MCF 10A (cell line): ENCODE data around the gene LAMB3. TPM values are rescaled to one million over a fixed set of nuclear protein-coding genes. Genes with fewer than 3 reads are reported as not detected.

Experiments used
- BruUV-seq: library from RNA; stranded (reverse); fragments of 400-500 nt; replicated peaks from 2 replicates; lab custom pipeline; 2021; lab: Mats Ljungman, UMichigan
- CTCF ChIA-PET: fragments of 300-600 bp; sonication (Branson Sonifier 250); formaldehyde crosslinking; extraction: SDS; loops from one replicate; lab custom pipeline; 2021; ENCODE audit warnings: antibody characterized with exemption, inconsistent platforms; lab: Yijun Ruan, JAX
- POLR2A ChIA-PET: fragments of 300-600, 350-650 bp; sonication (Branson Sonifier 250); formaldehyde crosslinking; extraction: SDS; loops from one replicate; lab custom pipeline; 2020; ENCODE audit warnings: antibody characterized with exemption, inconsistent platforms; lab: Yijun Ruan, JAX
- DNase-seq: peaks from one replicate; pipeline ENCODE4 v3.0.0-alpha.2; 2018; ENCODE audit not compliant: unreplicated experiment
- H3K27ac Mint-ChIP-seq: one replicate; pipeline ENCODE4 v1.8.0; 2022; ENCODE audit warnings: mild to moderate bottlenecking, low read depth, mixed read lengths; ENCODE audit not compliant: unreplicated experiment
- H3K27me3 Mint-ChIP-seq: one replicate; pipeline ENCODE4 v1.8.0; 2022; ENCODE audit warnings: mixed read lengths; ENCODE audit not compliant: insufficient read depth, unreplicated experiment
- H3K36me3 Mint-ChIP-seq: one replicate; pipeline ENCODE4 v1.8.0; 2022; ENCODE audit warnings: mild to moderate bottlenecking, moderate library complexity, mixed read lengths; ENCODE audit not compliant: insufficient read depth, unreplicated experiment
- H3K4me1 Mint-ChIP-seq: one replicate; pipeline ENCODE4 v1.8.0; 2022; ENCODE audit warnings: mixed read lengths; ENCODE audit not compliant: insufficient read depth, unreplicated experiment
- H3K4me3 Mint-ChIP-seq: one replicate; pipeline ENCODE4 v1.8.0; 2022; ENCODE audit warnings: mild to moderate bottlenecking, moderate library complexity, mixed read lengths; ENCODE audit not compliant: unreplicated experiment
- H3K9me3 Mint-ChIP-seq: one replicate; pipeline ENCODE4 v1.8.0; 2022; ENCODE audit warnings: mixed read lengths; ENCODE audit not compliant: unreplicated experiment
- CTCF ChIP-seq: fragments of 200-600 bp; IDR thresholded peaks from one replicate; pipeline ENCODE4 v1.8.0; 2022; ENCODE audit warnings: antibody characterized with exemption, mild to moderate bottlenecking; ENCODE audit not compliant: unreplicated experiment
- intact Hi-C: fragments of 100-400 bp; cut with micrococcal nuclease; formaldehyde crosslinking; loops from 2 replicates; pipeline ENCODE4 v1.14.1; 2022
- total RNA-seq: library from RNA; stranded (reverse); gene quantifications from 2 replicates; pipeline ENCODE4 v1.2.3, GENCODE V29; 2022

The LAMB3 gene
- total RNA-seq, 1 experiment from 2014 or later = 1,572 TPM

DNA sequence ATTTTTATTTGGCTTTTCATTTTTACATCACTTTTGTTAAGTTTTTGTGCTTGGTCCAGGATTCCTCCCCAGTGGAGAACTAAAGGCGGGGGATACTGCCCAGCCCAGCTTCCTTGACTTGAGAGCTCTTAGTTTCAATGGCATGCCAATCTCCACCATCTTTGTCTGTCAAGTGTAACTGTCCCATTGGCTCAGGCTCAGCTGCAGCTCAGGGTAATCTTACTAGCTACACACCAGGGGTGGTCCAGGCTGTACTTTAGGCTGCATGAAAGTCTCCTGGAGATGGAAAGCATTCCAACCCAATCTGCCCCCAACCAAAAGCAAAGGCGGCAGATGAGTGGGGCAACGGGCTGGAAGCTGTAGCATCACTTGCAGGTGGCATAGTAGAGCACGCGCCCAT is 37.3 kb downstream of the LAMB3 start:
- H3K4me3 Mint-ChIP-seq = no peak overlapping the region
- intact Hi-C loops = no loop called here
- H3K27me3 Mint-ChIP-seq = no peaks in the 10 kb centered on the region
- CTCF ChIA-PET = interaction anchor here (0.6 to 10.0 kb wide), 11 partner anchors 12 to 1071 kb away, joined by 3 to 140 read pairs (median 4); no protein-coding TSS in a partner anchor
- H3K36me3 Mint-ChIP-seq = peaks cover 89% of the 10 kb centered on the region
- H3K27ac Mint-ChIP-seq = no peak overlapping the region
- H3K9me3 Mint-ChIP-seq = no peaks in the 10 kb centered on the region
- H3K4me1 Mint-ChIP-seq = peaks cover 16% of the 10 kb centered on the region
- TSS peak; percentile 83 for BruUV-seq
- no peak for DNase-seq
- TF ChIP-seq CTCF = no peak
- POLR2A ChIA-PET = interaction anchor here (1.0 to 9.6 kb wide), 5 partner anchors 9 to 76 kb away, joined by 3 to 69 read pairs (median 28); partner anchors contain the start of gene LAMB3

GRCh38 chr1:209614151-209614420 is 38.1 kb downstream of the LAMB3 start:
- intact Hi-C loops = no loop called here
- no peak for DNase-seq
- no TSS peak for BruUV-seq
- Mint-ChIP-seq H3K4me3 (no peak overlapping the region), H3K27ac (no peak overlapping the region), H3K36me3 (peaks cover 81% of the 10 kb centered on the region), H3K4me1 (peaks cover 14% of the 10 kb centered on the region), H3K27me3 (no peaks in the 10 kb centered on the region), H3K9me3 (no peaks in the 10 kb centered on the region)
- CTCF ChIA-PET = interaction anchor here (0.6 to 15.2 kb wide), 9 partner anchors 10 to 134 kb away, joined by 3 to 403 read pairs (median 5); no protein-coding TSS in a partner anchor
- POLR2A ChIA-PET = interaction anchor here (0.6 to 9.6 kb wide), 7 partner anchors 10 to 116 kb away, joined by 3 to 69 read pairs (median 10); partner anchors contain the start of gene LAMB3
- no peak for TF ChIP-seq CTCF

DNA sequence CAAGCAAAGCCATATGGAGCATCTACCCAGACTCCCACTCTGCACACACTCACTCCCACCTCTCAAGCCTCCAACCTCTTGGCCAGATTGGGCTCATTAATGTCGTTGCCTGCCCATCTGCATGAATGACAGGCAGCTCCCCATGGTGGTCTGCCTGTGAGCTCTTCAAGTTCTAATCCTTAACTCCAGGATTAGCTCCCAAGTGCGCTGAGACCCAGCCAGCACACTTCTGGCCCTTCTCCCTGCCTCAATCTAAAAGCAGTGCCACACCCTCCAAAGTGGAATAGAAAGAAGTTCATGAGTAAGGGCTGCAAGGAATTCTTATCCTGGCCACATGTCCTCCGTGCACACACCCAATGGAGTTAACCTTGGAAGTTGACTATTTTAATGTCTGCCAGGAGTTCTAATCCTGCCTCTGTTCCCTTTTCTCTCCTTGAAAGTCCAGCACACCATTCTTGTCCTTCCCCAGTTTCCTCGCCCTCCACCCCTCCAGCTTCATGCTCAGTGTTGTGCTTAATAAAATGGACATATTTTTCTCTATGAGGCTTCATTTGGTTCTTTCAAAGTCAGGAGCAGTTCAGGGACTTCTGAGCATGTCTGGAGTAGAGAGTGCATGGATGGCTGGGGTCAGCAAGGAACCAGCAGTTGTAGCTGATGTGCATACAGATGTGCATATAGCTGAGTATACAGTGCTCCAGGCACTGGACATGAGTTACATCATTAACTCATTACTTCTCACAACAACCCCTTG is 38.6 kb downstream of the LAMB3 start:
- Mint-ChIP-seq H3K4me1 (peaks cover 14% of the 10 kb centered on the region), H3K27ac (no peak overlapping the region), H3K4me3 (no peak overlapping the region), H3K27me3 (no peaks in the 10 kb centered on the region), H3K36me3 (peaks cover 75% of the 10 kb centered on the region), H3K9me3 (no peaks in the 10 kb centered on the region)
- TF ChIP-seq CTCF = no peak
- no TSS peak for BruUV-seq
- intact Hi-C loops = no loop called here
- CTCF ChIA-PET = interaction anchor here (0.6 to 15.2 kb wide), 16 partner anchors 9 to 1760 kb away, joined by 3 to 403 read pairs (median 4); no protein-coding TSS in a partner anchor
- DNase-seq = peak; percentile 27
- POLR2A ChIA-PET = interaction anchor here (0.6 to 9.6 kb wide), 9 partner anchors 10 to 117 kb away, joined by 3 to 69 read pairs (median 4); partner anchors contain the start of gene LAMB3

DNA sequence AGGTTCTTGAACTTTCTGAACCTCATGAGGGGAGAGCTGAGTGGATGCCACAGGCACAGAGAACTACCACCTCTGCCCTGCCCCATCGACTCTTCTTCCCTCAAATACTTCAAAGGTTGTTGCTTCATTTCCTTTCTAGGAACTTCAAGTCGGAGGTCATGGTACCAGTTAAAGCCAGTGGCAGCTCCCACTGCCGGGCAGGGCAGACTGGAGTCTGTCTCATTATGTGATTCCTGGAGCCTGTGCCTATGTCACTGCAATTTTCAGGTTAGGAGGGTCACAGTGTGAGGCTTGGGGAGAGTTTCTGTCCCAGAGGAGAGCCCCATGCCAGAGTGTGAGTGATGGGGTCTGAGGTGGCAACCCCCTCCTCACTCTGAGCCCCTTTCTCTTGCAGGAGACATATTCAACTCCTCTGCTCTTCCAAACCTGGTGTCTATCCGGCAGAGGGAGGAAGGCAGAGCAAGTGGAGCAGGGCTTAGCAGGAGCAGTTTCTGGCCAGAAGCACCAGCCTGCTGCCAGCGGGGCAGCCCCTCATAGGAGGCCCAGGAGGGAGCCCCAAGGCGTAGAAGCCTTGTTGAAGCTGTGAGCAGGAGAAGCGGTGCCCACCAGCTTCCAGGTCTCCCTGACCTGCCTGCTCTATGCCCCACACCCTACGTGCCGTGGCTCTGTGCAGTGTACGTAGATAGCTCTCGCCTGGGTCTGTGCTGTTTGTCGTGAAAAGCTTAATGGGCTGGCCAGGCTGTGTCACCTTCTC is 39.4 kb downstream of the LAMB3 start:
- Mint-ChIP-seq H3K27me3 (no peaks in the 10 kb centered on the region), H3K36me3 (peaks cover 68% of the 10 kb centered on the region), H3K9me3 (no peaks in the 10 kb centered on the region), H3K4me3 (no peak overlapping the region), H3K4me1 (peaks cover 14% of the 10 kb centered on the region), H3K27ac (no peak overlapping the region)
- no peak for TF ChIP-seq CTCF
- POLR2A ChIA-PET = interaction anchor here (0.7 to 9.6 kb wide), 7 partner anchors 11 to 78 kb away, joined by 3 to 69 read pairs (median 10); partner anchors contain the start of gene LAMB3
- BruUV-seq = no TSS peak
- CTCF ChIA-PET = interaction anchor here (0.6 to 15.2 kb wide), 15 partner anchors 9 to 185 kb away, joined by 3 to 403 read pairs (median 4); no protein-coding TSS in a partner anchor
- intact Hi-C loops = no loop called here
- peak; percentile 57 for DNase-seq
